ENCODE measurements around the gene CFAP58. TPM values are rescaled to one million over a fixed set of nuclear protein-coding genes. Genes with fewer than 3 reads are reported as not detected.

Gene CFAP58
- total RNA-seq, 1 donor from 2014 or later, result 0.53 TPM

GRCh38 chr10:104387130-104387888 is 33.7 kb downstream of the CFAP58 start:
- DNase-seq (ENCODE audit: low read depth) (peak; percentile 28), FAIRE-seq (peak; percentile 66)
- H3K36me3 ChIP-seq (ENCODE audit: control insufficient read depth, insufficient read depth, low read length), result no peaks in the 10 kb centered on the region
- no peak overlapping the region for H3K4me3 ChIP-seq (ENCODE audit: low read depth, low read length)
- no peak for TF ChIP-seq CTCF (IDR thresholded peaks at IDR 0.05; ENCODE audit: insufficient read depth, low read length, severe bottlenecking)
- no peaks in the 10 kb centered on the region for H3K27me3 ChIP-seq (ENCODE audit: control insufficient read depth, insufficient read depth, low read length)

GRCh38 chr10:104388830-104389229 is 35.2 kb downstream of the CFAP58 start:
- Histone ChIP-seq H3K36me3 (ENCODE audit: control insufficient read depth, insufficient read depth, low read length) (no peaks in the 10 kb centered on the region), H3K27me3 (ENCODE audit: control insufficient read depth, insufficient read depth, low read length) (peaks cover 2% of the 10 kb centered on the region), H3K4me3 (ENCODE audit: low read depth, low read length) (no peak overlapping the region)
- no peak for DNase-seq (ENCODE audit: low read depth)
- no peak for TF ChIP-seq CTCF (IDR thresholded peaks at IDR 0.05; ENCODE audit: insufficient read depth, low read length, severe bottlenecking)
- FAIRE-seq, result no peak

- DNase-seq (ENCODE audit: low read depth), result peak; percentile 98
- Histone ChIP-seq H3K4me3 (ENCODE audit: low read depth, low read length) (no peak overlapping the region), H3K27me3 (ENCODE audit: control insufficient read depth, insufficient read depth, low read length) (peaks cover 2% of the 10 kb centered on the region), H3K36me3 (ENCODE audit: control insufficient read depth, insufficient read depth, low read length) (no peaks in the 10 kb centered on the region)
- no peak for FAIRE-seq
- TF ChIP-seq CTCF (IDR thresholded peaks at IDR 0.05; ENCODE audit: insufficient read depth, low read length, severe bottlenecking), result no peak
These were observed 37.7 kb downstream of the CFAP58 start for GRCh38 chr10:104391150-104391968.

- FAIRE-seq (no peak), DNase-seq (ENCODE audit: low read depth) (no peak)
- no peaks in the 10 kb centered on the region for H3K36me3 ChIP-seq (ENCODE audit: control insufficient read depth, insufficient read depth, low read length)
- H3K4me3 ChIP-seq (ENCODE audit: low read depth, low read length), result no peak overlapping the region
- TF ChIP-seq CTCF (IDR thresholded peaks at IDR 0.05; ENCODE audit: insufficient read depth, low read length, severe bottlenecking), result no peak
- peaks cover 2% of the 10 kb centered on the region for H3K27me3 ChIP-seq (ENCODE audit: control insufficient read depth, insufficient read depth, low read length)
These were observed 38.3 kb downstream of the CFAP58 start for GRCh38 chr10:104391969-104392296.

GRCh38 chr10:104393387-104393786 is 39.8 kb downstream of the CFAP58 start:
- peaks cover 2% of the 10 kb centered on the region for H3K27me3 ChIP-seq (ENCODE audit: control insufficient read depth, insufficient read depth, low read length)
- H3K36me3 ChIP-seq (ENCODE audit: control insufficient read depth, insufficient read depth, low read length), result no peaks in the 10 kb centered on the region
- FAIRE-seq, result no peak

More at GRCh38 chr10:104393387-104393786, 39.8 kb downstream of the CFAP58 start:
- no peak overlapping the region for H3K4me3 ChIP-seq (ENCODE audit: low read depth, low read length)
- TF ChIP-seq CTCF (IDR thresholded peaks at IDR 0.05; ENCODE audit: insufficient read depth, low read length, severe bottlenecking), result no peak
- DNase-seq (ENCODE audit: low read depth), result no peak

Data from bronchial epithelial cell (primary cell).